Measurements from ENCODE around the gene SERPINB5.

DNA sequence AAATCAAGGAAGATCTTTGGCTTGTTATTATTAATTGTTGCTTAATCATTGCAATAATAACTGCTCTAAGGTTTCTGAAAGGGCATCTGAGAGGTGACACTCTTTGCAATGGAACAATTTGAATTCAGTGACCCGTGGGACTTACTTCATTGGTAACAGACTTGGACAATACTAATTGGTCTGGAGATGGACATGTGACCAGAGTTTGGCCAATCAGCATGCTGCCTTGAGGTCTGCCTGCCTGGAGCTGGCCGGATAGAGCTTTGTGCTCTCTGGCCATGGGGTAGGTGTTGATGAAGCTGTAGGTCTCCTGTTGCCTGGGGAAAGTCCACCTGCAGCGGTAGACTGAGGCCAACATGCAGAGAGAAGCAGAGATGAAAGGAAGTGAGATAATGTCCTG lies 30.5 kb upstream of the SERPINB5 start:
- TF ChIP-seq, protein P1, sequence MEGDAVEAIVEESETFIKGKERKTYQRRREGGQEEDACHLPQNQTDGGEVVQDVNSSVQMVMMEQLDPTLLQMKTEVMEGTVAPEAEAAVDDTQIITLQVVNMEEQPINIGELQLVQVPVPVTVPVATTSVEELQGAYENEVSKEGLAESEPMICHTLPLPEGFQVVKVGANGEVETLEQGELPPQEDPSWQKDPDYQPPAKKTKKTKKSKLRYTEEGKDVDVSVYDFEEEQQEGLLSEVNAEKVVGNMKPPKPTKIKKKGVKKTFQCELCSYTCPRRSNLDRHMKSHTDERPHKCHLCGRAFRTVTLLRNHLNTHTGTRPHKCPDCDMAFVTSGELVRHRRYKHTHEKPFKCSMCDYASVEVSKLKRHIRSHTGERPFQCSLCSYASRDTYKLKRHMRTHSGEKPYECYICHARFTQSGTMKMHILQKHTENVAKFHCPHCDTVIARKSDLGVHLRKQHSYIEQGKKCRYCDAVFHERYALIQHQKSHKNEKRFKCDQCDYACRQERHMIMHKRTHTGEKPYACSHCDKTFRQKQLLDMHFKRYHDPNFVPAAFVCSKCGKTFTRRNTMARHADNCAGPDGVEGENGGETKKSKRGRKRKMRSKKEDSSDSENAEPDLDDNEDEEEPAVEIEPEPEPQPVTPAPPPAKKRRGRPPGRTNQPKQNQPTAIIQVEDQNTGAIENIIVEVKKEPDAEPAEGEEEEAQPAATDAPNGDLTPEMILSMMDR (IDR thresholded peaks at IDR 0.05; ENCODE audit: low read length): no peak
- TF ChIP-seq EZH2 (optimal IDR thresholded peaks at IDR 0.05; ENCODE audit: low read depth, low read length): no peak
- TF ChIP-seq EZH2phosphoT487 (IDR thresholded peaks at IDR 0.05; ENCODE audit: low read length): no peak

Measured in MM.1S (cell line).